GM21367 (cell line): ENCODE data around the gene UTY.

Experiments
- ATAC-seq: cut with Tn5 transposase; IDR thresholded peaks from one replicate; pipeline ENCODE4 v1.9.1; 2021; ENCODE audit not compliant: unreplicated experiment

UTY gene

GRCh38 chrY:13416869-13417661 lies 62.8 kb downstream of the UTY start:
- peak; percentile 80 for ATAC-seq

- no peak for ATAC-seq
Measured at GRCh38 chrY:13415556-13415955, 64.3 kb downstream of the UTY start.

GRCh38 chrY:13398876-13399275 lies 81.0 kb downstream of the UTY start:
- ATAC-seq: no peak

GRCh38 chrY:13381110-13381683 lies 98.6 kb downstream of the UTY start:
- peak; percentile 82 for ATAC-seq

- ATAC-seq: no peak
Measured at GRCh38 chrY:13370868-13371800, 108.7 kb downstream of the UTY start.

- ATAC-seq: no peak
Measured at GRCh38 chrY:13370245-13370644, 109.6 kb downstream of the UTY start.

- ATAC-seq: no peak
Measured at GRCh38 chrY:13368513-13368845, 111.4 kb downstream of the UTY start.

- no peak for ATAC-seq
Measured at GRCh38 chrY:13363641-13364040, 116.2 kb downstream of the UTY start.

GRCh38 chrY:13362662-13363061 lies 117.2 kb downstream of the UTY start:
- ATAC-seq: no peak

- ATAC-seq: no peak
Measured at GRCh38 chrY:13361656-13362636, 117.9 kb downstream of the UTY start.

- no peak for ATAC-seq
Measured at GRCh38 chrY:13351443-13351842, 128.4 kb downstream of the UTY start.

GRCh38 chrY:13347106-13347505 lies 132.7 kb downstream of the UTY start:
- no peak for ATAC-seq

GRCh38 chrY:13345549-13345948 lies 134.3 kb downstream of the UTY start:
- ATAC-seq: no peak

- no peak for ATAC-seq
Measured at GRCh38 chrY:13343307-13343946, 136.4 kb downstream of the UTY start.

- ATAC-seq: no peak
Measured at GRCh38 chrY:13339939-13340338, 139.9 kb downstream of the UTY start.

- no peak for ATAC-seq
Measured at GRCh38 chrY:13339381-13339780, 140.5 kb downstream of the UTY start.

GRCh38 chrY:13338711-13339110 lies 141.1 kb downstream of the UTY start:
- no peak for ATAC-seq

- no peak for ATAC-seq
Measured at GRCh38 chrY:13337934-13338333, 141.9 kb downstream of the UTY start.

- ATAC-seq: no peak
Measured at GRCh38 chrY:13333791-13334190, 146.0 kb downstream of the UTY start.

- no peak for ATAC-seq
Measured at GRCh38 chrY:13330651-13331050, 149.2 kb downstream of the UTY start.
